BLaER1 (cell line): Measurements from ENCODE around the gene GPRC5A.
A peak's percentile ranks its signal among the peaks of the same experiment; 100 is the strongest.

Experiments
- H3K27ac ChIP-seq: shearing (Covaris generic); formaldehyde crosslinking; 2 replicates; pipeline ENCODE4 v1.8.1; 2022
- H3K27me3 ChIP-seq: shearing (Covaris generic); formaldehyde crosslinking; 2 replicates; pipeline ENCODE4 v1.8.1; 2022
- H3K36me3 ChIP-seq: shearing (Covaris generic); formaldehyde crosslinking; 2 replicates; pipeline ENCODE4 v1.8.1; 2022
- H3K4me1 ChIP-seq: shearing (Covaris generic); formaldehyde crosslinking; 2 replicates; pipeline ENCODE4 v1.8.1; 2022
- H3K4me2 ChIP-seq: shearing (Covaris generic); formaldehyde crosslinking; 2 replicates; pipeline ENCODE4 v1.8.1; 2022
- H3K4me3 ChIP-seq: shearing (Covaris generic); formaldehyde crosslinking; 2 replicates; pipeline ENCODE4 v1.8.1; 2022
- H3K9ac ChIP-seq: shearing (Covaris generic); formaldehyde crosslinking; 2 replicates; pipeline ENCODE4 v1.8.1; 2022
- H3K9me3 ChIP-seq: shearing (Covaris generic); formaldehyde crosslinking; 2 replicates; pipeline ENCODE4 v1.8.1; 2022
- H4K20me1 ChIP-seq: shearing (Covaris generic); formaldehyde crosslinking; 2 replicates; pipeline ENCODE4 v1.8.1; 2022
- Cebpa-rat ChIP-seq: shearing (Covaris generic); IDR thresholded peaks from 2 replicates; pipeline ENCODE4 v1.8.1; 2022

Gene GPRC5A

GRCh38 chr12:12883369-12884001, 7.9 kb upstream of the GPRC5A start:
- Histone ChIP-seq H3K36me3 (no peaks in the 10 kb centered on the region), H3K27ac (no peak overlapping the region), H4K20me1 (no peaks in the 10 kb centered on the region), H3K4me2 (no peak overlapping the region), H3K9me3 (no peaks in the 10 kb centered on the region), H3K4me1 (0 out of 2 replicates have a peak, but pooled peaks cover 7% of the 10 kb centered on the region), H3K27me3 (no peaks in the 10 kb centered on the region), H3K4me3 (no peak overlapping the region), H3K9ac (no peak overlapping the region)
- TF ChIP-seq Cebpa-rat = no peak

GRCh38 chr12:12885096-12885792, 6.1 kb upstream of the GPRC5A start:
- H3K9ac ChIP-seq = no peak overlapping the region

GRCh38 chr12:12887471-12887870, 3.9 kb upstream of the GPRC5A start:
- H3K9me3 ChIP-seq = no peaks in the 10 kb centered on the region
- TF ChIP-seq Cebpa-rat = no peak
- no peak overlapping the region for H3K27ac ChIP-seq
- H3K4me1 ChIP-seq = peaks cover 17% of the 10 kb centered on the region
- H4K20me1 ChIP-seq = peaks cover 5% of the 10 kb centered on the region; the same call in 1 of the 2 replicates
- H3K4me3 ChIP-seq = no peak overlapping the region
- H3K4me2 ChIP-seq = no peak overlapping the region
- peaks cover 29% of the 10 kb centered on the region for H3K27me3 ChIP-seq
- no peaks in the 10 kb centered on the region for H3K36me3 ChIP-seq
- H3K9ac ChIP-seq = no peak overlapping the region

More at GRCh38 chr12:12885096-12885792, 6.1 kb upstream of the GPRC5A start:
- H4K20me1 ChIP-seq = no peaks in the 10 kb centered on the region
- no peaks in the 10 kb centered on the region for H3K9me3 ChIP-seq
- H3K4me3 ChIP-seq = no peak overlapping the region
- no peak overlapping the region for H3K27ac ChIP-seq
- H3K4me1 ChIP-seq = 0 out of 2 replicates have a peak, but pooled peaks cover 7% of the 10 kb centered on the region
- H3K27me3 ChIP-seq = peaks cover 7% of the 10 kb centered on the region
- H3K4me2 ChIP-seq = no peak overlapping the region
- TF ChIP-seq Cebpa-rat = no peak
- H3K36me3 ChIP-seq = no peaks in the 10 kb centered on the region

GRCh38 chr12:12889701-12890100, 1.7 kb upstream of the GPRC5A start:
- no peak for TF ChIP-seq Cebpa-rat
- no peaks in the 10 kb centered on the region for H3K9me3 ChIP-seq
- H3K9ac ChIP-seq = no peak overlapping the region
- H3K4me3 ChIP-seq = no peak overlapping the region
- peaks cover 5% of the 10 kb centered on the region; the same call in 1 of the 2 replicates for H4K20me1 ChIP-seq
- H3K4me1 ChIP-seq = peaks cover 10% of the 10 kb centered on the region
- no peak overlapping the region for H3K27ac ChIP-seq
- H3K4me2 ChIP-seq = no peak overlapping the region
- peaks cover 40% of the 10 kb centered on the region for H3K27me3 ChIP-seq
- no peaks in the 10 kb centered on the region for H3K36me3 ChIP-seq

GRCh38 chr12:12890543-12891079, 751 bp upstream of the GPRC5A start:
- Histone ChIP-seq H3K4me2 (peak overlapping the region; percentile 95), H4K20me1 (peaks cover 5% of the 10 kb centered on the region; the same call in 1 of the 2 replicates), H3K27ac (no peak overlapping the region), H3K9me3 (no peaks in the 10 kb centered on the region), H3K27me3 (peaks cover 40% of the 10 kb centered on the region), H3K9ac (0 out of 2 replicates have a peak overlapping the region, but pooled peaks have one; percentile 15), H3K4me1 (peaks cover 10% of the 10 kb centered on the region), H3K4me3 (peak overlapping the region; percentile 61), H3K36me3 (no peaks in the 10 kb centered on the region)
- no peak for TF ChIP-seq Cebpa-rat

- Histone ChIP-seq H4K20me1 (peaks cover 5% of the 10 kb centered on the region; the same call in 1 of the 2 replicates), H3K4me3 (peak overlapping the region; percentile 61; the same call in 1 of the 2 replicates), H3K27ac (no peak overlapping the region), H3K27me3 (peaks cover 40% of the 10 kb centered on the region), H3K9me3 (no peaks in the 10 kb centered on the region), H3K4me1 (peaks cover 10% of the 10 kb centered on the region), H3K9ac (no peak overlapping the region), H3K4me2 (peak overlapping the region; percentile 95; the same call in 1 of the 2 replicates), H3K36me3 (no peaks in the 10 kb centered on the region)
- no peak for TF ChIP-seq Cebpa-rat
These were observed 556 bp downstream of the GPRC5A start for GRCh38 chr12:12891881-12892355.

GRCh38 chr12:12892681-12893141, 1.3 kb downstream of the GPRC5A start:
- Histone ChIP-seq H3K4me3 (no peak overlapping the region), H3K4me2 (no peak overlapping the region), H3K27me3 (peaks cover 40% of the 10 kb centered on the region)

GRCh38 chr12:12893438-12893837, 2.1 kb downstream of the GPRC5A start:
- H3K27ac ChIP-seq = no peak overlapping the region
- H3K27me3 ChIP-seq = peaks cover 40% of the 10 kb centered on the region
- H4K20me1 ChIP-seq = peaks cover 5% of the 10 kb centered on the region; the same call in 1 of the 2 replicates
- no peaks in the 10 kb centered on the region for H3K9me3 ChIP-seq
- no peak for TF ChIP-seq Cebpa-rat
- H3K9ac ChIP-seq = no peak overlapping the region
- no peaks in the 10 kb centered on the region for H3K36me3 ChIP-seq
- H3K4me3 ChIP-seq = no peak overlapping the region
- H3K4me1 ChIP-seq = peaks cover 10% of the 10 kb centered on the region
- H3K4me2 ChIP-seq = no peak overlapping the region

More at GRCh38 chr12:12892681-12893141, 1.3 kb downstream of the GPRC5A start:
- Histone ChIP-seq H3K4me1 (peaks cover 10% of the 10 kb centered on the region), H3K9ac (no peak overlapping the region), H3K36me3 (no peaks in the 10 kb centered on the region), H3K9me3 (no peaks in the 10 kb centered on the region), H3K27ac (no peak overlapping the region), H4K20me1 (peaks cover 5% of the 10 kb centered on the region; the same call in 1 of the 2 replicates)
- no peak for TF ChIP-seq Cebpa-rat

- H3K36me3 ChIP-seq = no peaks in the 10 kb centered on the region
- H4K20me1 ChIP-seq = 0 out of 2 replicates have a peak, but pooled peaks cover under 1% of the 10 kb centered on the region
- H3K4me1 ChIP-seq = peaks cover 4% of the 10 kb centered on the region
- H3K4me3 ChIP-seq = no peak overlapping the region
- H3K9ac ChIP-seq = no peak overlapping the region
- TF ChIP-seq Cebpa-rat = no peak
- H3K27ac ChIP-seq = no peak overlapping the region
- no peaks in the 10 kb centered on the region for H3K9me3 ChIP-seq
- H3K4me2 ChIP-seq = no peak overlapping the region
- peaks cover 23% of the 10 kb centered on the region for H3K27me3 ChIP-seq
These were observed 4.9 kb downstream of the GPRC5A start for GRCh38 chr12:12896260-12896659.
